HG03442 (cell line): ENCODE measurements around the gene FCRLA.
"Not testable (repeated sequence)": the region's sequence is repeated elsewhere in the genome, so short reads cannot be mapped to it uniquely, and the experiment has no call there.

Experiments
- ATAC-seq: cut with Tn5 transposase; IDR thresholded peaks from one replicate; pipeline ENCODE4 v1.9.1; 2021; ENCODE audit warnings: mild to moderate bottlenecking, moderate library complexity; ENCODE audit not compliant: unreplicated experiment

Gene FCRLA

GRCh38 chr1:161706482-161707347 lies at the start of gene FCRLA:
Gene FCRLA, plus strand, starts transcription at chr1:161707229. Its CDS starts 36 bp downstream, at chr1:161707265.
- ATAC-seq: peak; percentile 60

- ATAC-seq: not testable (repeated sequence)
These were observed 48.5 kb upstream of the FCRLA start for GRCh38 chr1:161658524-161658923.

GRCh38 chr1:161661660-161662311 lies 45.2 kb upstream of the FCRLA start:
- not testable (repeated sequence) for ATAC-seq

- peak; percentile 69 for ATAC-seq
These were observed 44.2 kb upstream of the FCRLA start, which contains the start of gene FCGR2B for GRCh38 chr1:161662684-161663339. Gene FCGR2B, plus strand, starts transcription at chr1:161663143. Its CDS starts 99 bp downstream, at chr1:161663242.

GRCh38 chr1:161663569-161663968 lies 43.5 kb upstream of the FCRLA start:
- ATAC-seq: peak; percentile 12

- not testable (repeated sequence) for ATAC-seq
These were observed 42.3 kb upstream of the FCRLA start for GRCh38 chr1:161664689-161665088.

GRCh38 chr1:161671045-161672020 lies 35.7 kb upstream of the FCRLA start:
- not testable (repeated sequence) for ATAC-seq

- not testable (repeated sequence) for ATAC-seq
These were observed 33.6 kb upstream of the FCRLA start for GRCh38 chr1:161673437-161673836.

GRCh38 chr1:161674447-161674846 lies 32.6 kb upstream of the FCRLA start:
- ATAC-seq: not testable (repeated sequence)

- not testable (repeated sequence) for ATAC-seq
These were observed 32.1 kb upstream of the FCRLA start for GRCh38 chr1:161674908-161675307.

- no peak for ATAC-seq
These were observed 30.6 kb upstream of the FCRLA start for GRCh38 chr1:161676441-161676840.

GRCh38 chr1:161676958-161677689 lies 29.9 kb upstream of the FCRLA start:
- ATAC-seq: no peak

- no peak for ATAC-seq
These were observed 28.5 kb upstream of the FCRLA start for GRCh38 chr1:161678500-161678899.

GRCh38 chr1:161681879-161682278 lies 25.1 kb upstream of the FCRLA start:
- no peak for ATAC-seq

GRCh38 chr1:161688946-161689345 lies 18.1 kb upstream of the FCRLA start:
- ATAC-seq: no peak

GRCh38 chr1:161691846-161692245 lies 15.2 kb upstream of the FCRLA start:
- no peak for ATAC-seq

- not testable (repeated sequence) for ATAC-seq
These were observed 13.9 kb upstream of the FCRLA start for GRCh38 chr1:161693020-161693712.

GRCh38 chr1:161698302-161698701 lies 8.7 kb upstream of the FCRLA start:
- ATAC-seq: not testable (repeated sequence)

GRCh38 chr1:161702250-161702649 lies 4.8 kb upstream of the FCRLA start:
- ATAC-seq: no peak
